Measurements from ENCODE around the gene CDC42BPA. TPM values are rescaled to one million over a fixed set of nuclear protein-coding genes. Genes with fewer than 3 reads are reported as not detected.

CDC42BPA gene
- total and polyA plus RNA-seq, 8 donors, result 6.2 to 198 (median 64.5) TPM

DNA sequence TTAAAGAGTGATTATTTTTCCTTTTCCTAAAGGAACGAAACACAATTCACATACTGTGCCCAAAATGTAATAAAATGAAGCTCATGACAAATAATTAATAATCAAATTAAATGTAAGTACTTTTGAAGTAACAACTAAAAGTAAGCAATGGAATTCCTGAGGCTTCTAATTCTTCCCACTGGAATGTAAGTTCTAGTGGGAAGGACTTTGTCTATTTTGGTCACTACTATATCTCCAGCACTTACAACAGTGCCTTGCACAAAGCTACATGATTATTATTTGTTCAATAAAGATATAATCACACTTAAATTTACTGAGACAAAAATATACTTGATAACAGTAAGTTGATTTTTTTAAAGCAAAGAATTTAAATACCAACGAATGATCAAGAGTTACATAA, 249.4 kb downstream of the CDC42BPA start:
- WGBS, 5 donors, result 49 to 69% (median 59%) methylated on average over 2 of the region's 2 CpGs
- DNase-seq, result no peak
- intact Hi-C loops (cut with DNase I; ENCODE audit: low total_unique reads), result no loop called here
- Histone ChIP-seq H3K4me1 (peaks cover 0 to 19% (median 0%) of the 10 kb centered on the region in 4 donors), H3K36me3 (peaks cover 0 to 35% (median 31%) of the 10 kb centered on the region in 4 donors), H3K27me3 (no peaks in the 10 kb centered on the region), H3K27ac (no peak overlapping the region), H3K9me3 (no peaks in the 10 kb centered on the region), H3K4me3 (no peak overlapping the region)
- TF ChIP-seq POLR2AphosphoS5 (IDR thresholded peaks at IDR 0.05), result no peak
- TF ChIP-seq EP300 (IDR thresholded peaks at IDR 0.05), result no peak
- TF ChIP-seq POLR2A (IDR thresholded peaks at IDR 0.05), result no peak
- TF ChIP-seq, protein P1, sequence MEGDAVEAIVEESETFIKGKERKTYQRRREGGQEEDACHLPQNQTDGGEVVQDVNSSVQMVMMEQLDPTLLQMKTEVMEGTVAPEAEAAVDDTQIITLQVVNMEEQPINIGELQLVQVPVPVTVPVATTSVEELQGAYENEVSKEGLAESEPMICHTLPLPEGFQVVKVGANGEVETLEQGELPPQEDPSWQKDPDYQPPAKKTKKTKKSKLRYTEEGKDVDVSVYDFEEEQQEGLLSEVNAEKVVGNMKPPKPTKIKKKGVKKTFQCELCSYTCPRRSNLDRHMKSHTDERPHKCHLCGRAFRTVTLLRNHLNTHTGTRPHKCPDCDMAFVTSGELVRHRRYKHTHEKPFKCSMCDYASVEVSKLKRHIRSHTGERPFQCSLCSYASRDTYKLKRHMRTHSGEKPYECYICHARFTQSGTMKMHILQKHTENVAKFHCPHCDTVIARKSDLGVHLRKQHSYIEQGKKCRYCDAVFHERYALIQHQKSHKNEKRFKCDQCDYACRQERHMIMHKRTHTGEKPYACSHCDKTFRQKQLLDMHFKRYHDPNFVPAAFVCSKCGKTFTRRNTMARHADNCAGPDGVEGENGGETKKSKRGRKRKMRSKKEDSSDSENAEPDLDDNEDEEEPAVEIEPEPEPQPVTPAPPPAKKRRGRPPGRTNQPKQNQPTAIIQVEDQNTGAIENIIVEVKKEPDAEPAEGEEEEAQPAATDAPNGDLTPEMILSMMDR (IDR thresholded peaks at IDR 0.05), result no peak

DNA sequence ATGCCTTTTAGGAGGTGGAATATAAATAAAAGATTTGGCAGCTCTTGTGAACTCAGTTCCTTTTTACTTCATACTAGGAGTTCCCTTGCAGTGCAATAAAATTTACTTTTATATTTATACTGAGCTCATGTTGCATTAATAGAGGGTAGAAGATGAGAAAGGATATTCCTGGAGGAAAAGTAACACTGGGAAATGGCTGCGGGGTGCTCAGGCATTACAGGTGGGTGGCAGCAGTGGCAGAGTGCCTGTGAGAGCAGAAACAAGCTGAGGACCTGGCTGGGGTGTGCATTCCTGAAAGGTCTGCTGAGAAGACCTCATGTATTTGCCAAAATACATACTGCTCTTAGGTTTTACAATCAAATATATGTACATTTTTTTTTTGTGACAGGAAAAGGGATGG, 251.3 kb downstream of the CDC42BPA start:
- DNase-seq, result no peak
- TF ChIP-seq POLR2A (IDR thresholded peaks at IDR 0.05) (no peak), EP300 (IDR thresholded peaks at IDR 0.05) (no peak), POLR2AphosphoS5 (IDR thresholded peaks at IDR 0.05) (no peak)
- TF ChIP-seq, protein P1 (IDR thresholded peaks at IDR 0.05), result no peak
- intact Hi-C loops (cut with DNase I; ENCODE audit: low total_unique reads), result no loop called here
- H3K36me3 ChIP-seq, result peaks cover 0 to 28% (median 23%) of the 10 kb centered on the region in 4 donors
- no peaks in the 10 kb centered on the region for H3K9me3 ChIP-seq
- H3K4me3 ChIP-seq, result no peak overlapping the region
- H3K27ac ChIP-seq, result no peak overlapping the region
- no peaks in the 10 kb centered on the region for H3K27me3 ChIP-seq
- peaks cover 0 to 6% (median 0%) of the 10 kb centered on the region in 4 donors for H3K4me1 ChIP-seq
- 73 to 97% (median 80%) methylated on average over 1 of the region's 1 CpG for WGBS, 5 donors

DNA sequence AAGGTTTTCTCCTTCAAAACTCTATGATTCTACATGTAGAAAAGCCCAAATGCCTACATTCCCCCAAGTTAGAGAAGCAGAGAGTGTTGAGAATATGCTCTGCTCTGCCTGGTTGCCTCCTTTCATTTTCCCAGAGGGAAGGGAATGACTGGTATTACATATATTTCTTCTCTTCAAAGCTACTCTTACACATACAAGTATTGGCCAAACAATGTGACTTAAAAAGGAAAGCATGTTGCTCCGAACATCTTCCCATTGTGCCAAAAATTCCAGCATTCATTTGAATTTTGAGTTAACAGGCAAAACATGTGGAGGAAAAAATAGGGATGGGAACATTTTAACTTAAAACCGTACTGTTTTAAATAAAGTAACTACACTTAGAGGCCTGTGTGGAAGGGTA, 253.0 kb downstream of the CDC42BPA start:
- 84 to 93% (median 89%) methylated on average over 2 of the region's 2 CpGs for WGBS, 5 donors
- Histone ChIP-seq H3K4me3 (no peak overlapping the region), H3K36me3 (peaks cover 0 to 21% (median 18%) of the 10 kb centered on the region in 4 donors), H3K27me3 (no peaks in the 10 kb centered on the region), H3K9me3 (no peaks in the 10 kb centered on the region), H3K27ac (no peak overlapping the region), H3K4me1 (peaks cover 0 to 6% (median 0%) of the 10 kb centered on the region in 4 donors)
- TF ChIP-seq EP300 (IDR thresholded peaks at IDR 0.05) (no peak), POLR2A (IDR thresholded peaks at IDR 0.05) (no peak), POLR2AphosphoS5 (IDR thresholded peaks at IDR 0.05) (no peak)
- TF ChIP-seq, protein P1 (IDR thresholded peaks at IDR 0.05), result no peak
- DNase-seq, result peak in 1 of 2 donors; percentile 4
- intact Hi-C loops (cut with DNase I; ENCODE audit: low total_unique reads), result no loop called here

DNA sequence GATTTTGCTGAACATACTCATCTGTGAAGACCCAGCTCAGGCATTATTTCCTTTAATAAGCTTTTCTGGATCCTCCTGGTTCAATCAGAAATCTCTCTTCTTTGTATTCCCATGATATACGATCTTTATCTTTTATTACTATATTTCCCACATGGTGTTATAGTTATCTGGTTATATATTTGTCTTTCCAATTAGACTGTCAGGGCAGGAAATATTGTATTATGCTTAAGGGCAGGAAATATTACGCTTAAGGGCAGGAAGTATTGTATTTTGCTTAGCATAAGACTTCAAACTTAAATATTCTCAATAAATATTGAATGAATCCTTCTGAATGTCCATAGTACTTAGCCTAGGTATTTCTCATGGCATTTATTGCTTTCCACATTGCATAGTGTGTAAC, 256.0 kb downstream of the CDC42BPA start:
- TF ChIP-seq POLR2A (IDR thresholded peaks at IDR 0.05) (no peak), POLR2AphosphoS5 (IDR thresholded peaks at IDR 0.05) (no peak), EP300 (IDR thresholded peaks at IDR 0.05) (no peak)
- TF ChIP-seq, protein P1 (IDR thresholded peaks at IDR 0.05), result no peak
- no peaks in the 10 kb centered on the region for H3K27me3 ChIP-seq
- intact Hi-C loops (cut with DNase I; ENCODE audit: low total_unique reads), result no loop called here
- peaks cover 0 to 27% (median 23%) of the 10 kb centered on the region in 4 donors for H3K36me3 ChIP-seq
- no peaks in the 10 kb centered on the region for H3K4me1 ChIP-seq
- no peak overlapping the region for H3K4me3 ChIP-seq
- 76 to 86% (median 80%) methylated on average over 2 of the region's 2 CpGs for WGBS, 5 donors
- H3K27ac ChIP-seq, result no peak overlapping the region
- H3K9me3 ChIP-seq, result no peaks in the 10 kb centered on the region
- DNase-seq, result no peak

Measured in stomach (tissue), 9 donors.